Measurements from ENCODE around the gene TUBGCP3. TPM values are rescaled to one million over a fixed set of nuclear protein-coding genes. Genes with fewer than 3 reads are reported as not detected.

Gene TUBGCP3
- total RNA-seq, 1 experiment from 2014 or later, result 51.4 TPM

- TF ChIP-seq RAD21 (IDR thresholded peaks at IDR 0.05; ENCODE audit: low read depth), result no peak
- no peak for TF ChIP-seq EZH2 (IDR thresholded peaks at IDR 0.05)
- no peak for TF ChIP-seq EGR1 (IDR thresholded peaks at IDR 0.05; ENCODE audit: low read depth)
- no peak for TF ChIP-seq SP1 (IDR thresholded peaks at IDR 0.05; ENCODE audit: low read depth)
- TF ChIP-seq SRF (IDR thresholded peaks at IDR 0.05; ENCODE audit: low read depth), result no peak
- no peak for TF ChIP-seq YY1 (IDR thresholded peaks at IDR 0.05; ENCODE audit: extremely low read depth, insufficient replicate concordance, low read depth, low read length)
- no peak for TF ChIP-seq ELF1 (IDR thresholded peaks at IDR 0.05; ENCODE audit: borderline replicate concordance, low read depth)
These were observed 138.4 kb downstream of the TUBGCP3 start (continued) for GRCh38 chr13:112449545-112449930.

DNA sequence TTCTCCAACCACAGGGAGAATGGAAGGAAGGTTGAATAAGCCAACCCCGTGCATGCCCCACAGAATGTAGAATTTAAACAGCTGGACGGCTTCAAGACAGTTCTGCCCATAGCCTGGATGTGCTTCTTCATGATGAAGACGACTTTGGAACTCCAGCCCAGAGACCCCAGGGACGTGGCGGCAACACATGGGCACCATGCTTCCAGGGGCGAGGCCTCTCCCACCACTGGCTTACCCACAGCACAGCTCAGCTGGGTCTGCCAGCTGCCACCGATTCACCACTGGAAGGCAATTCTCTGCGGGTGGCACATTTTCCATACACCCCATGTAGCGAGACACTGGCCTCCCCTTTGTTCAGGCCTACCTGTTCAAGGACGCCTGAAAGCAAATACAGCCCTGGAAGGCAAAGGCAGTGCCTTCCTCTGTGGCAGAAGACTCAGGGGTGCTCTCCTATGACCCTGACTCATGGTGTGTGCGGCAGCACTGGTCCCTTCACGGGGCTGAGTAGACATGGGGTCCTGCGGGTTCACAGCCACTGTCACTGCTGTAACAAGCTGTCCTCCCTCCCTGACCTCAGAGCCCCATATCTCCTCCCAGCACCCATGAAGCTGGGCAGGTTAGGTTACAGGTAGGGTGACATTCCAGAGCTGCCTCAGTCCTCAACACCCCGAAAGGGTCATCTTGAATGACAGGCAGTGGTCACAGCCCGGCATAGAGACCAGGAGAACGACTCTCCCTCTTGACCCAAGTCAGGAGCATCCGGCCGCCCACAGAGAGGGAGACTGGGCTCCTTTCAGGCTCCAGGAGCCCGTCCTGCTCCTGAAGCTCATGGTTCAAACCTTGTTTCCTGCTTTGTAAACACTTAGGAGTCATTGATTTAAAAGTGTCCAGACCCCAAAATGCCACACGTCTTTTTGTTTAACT lies 139.1 kb downstream of the TUBGCP3 start:
- ChIA-PET CTCF (no interaction called here), POLR2A (no interaction called here), RAD21 (ENCODE audit: low non-redundant PET in 1 of 2, low total read pairs in 2 of 2, uncharacterized antibody in 2 of 2, unreplicated experiment in 2 of 2) (no interaction called here)
- Histone ChIP-seq H3K9me2 (ENCODE audit: insufficient read depth) (no peaks in the 10 kb centered on the region), H3K4me2 (ENCODE audit: low read length) (no peak overlapping the region), H3K27ac (ENCODE audit: low read depth, low read length) (no peak overlapping the region), H3K79me2 (ENCODE audit: insufficient read depth, low read length) (no peaks in the 10 kb centered on the region), H3K9me3 (ENCODE audit: control insufficient read depth in 1 of 2, insufficient read depth in 1 of 2, low read depth in 1 of 2, low read length in 2 of 2) (no peaks in the 10 kb centered on the region), H4K20me1 (ENCODE audit: insufficient read depth) (no peaks in the 10 kb centered on the region), H3K9ac (ENCODE audit: low read length) (no peak overlapping the region), H2AFZ (ENCODE audit: low read depth, low read length, poor library complexity, severe bottlenecking) (no peak overlapping the region), H3K4me1 (ENCODE audit: control insufficient read depth in 1 of 2, insufficient read depth in 2 of 2, low read length in 2 of 2) (no peaks in the 10 kb centered on the region), H3K36me3 (ENCODE audit: control insufficient read depth in 1 of 2, insufficient read depth in 2 of 2, low read length in 2 of 2) (no peaks in the 10 kb centered on the region), H3K27me3 (ENCODE audit: insufficient read depth, low read length) (no peaks in the 10 kb centered on the region), H3K4me3 (replicated peaks in 1 of 2; ENCODE audit: low read depth in 1 of 2, low read length in 2 of 2) (no peak overlapping the region)
- intact Hi-C loops (cut with micrococcal nuclease), result loop anchor here (10.0 kb wide), 1 partner anchor 914 kb away; no protein-coding TSS in a partner anchor
- no peak for DNase-seq (ENCODE audit: low read depth, low spot score)
- no TSS peak for BruUV-seq (replicated peaks)
- ATAC-seq, result no peak
- no peak for TF ChIP-seq POLR2A (IDR thresholded peaks at IDR 0.05; ENCODE audit: borderline replicate concordance, extremely low read depth, insufficient read depth, insufficient read length)
- TF ChIP-seq REST (IDR thresholded peaks at IDR 0.05; ENCODE audit: low read depth), result no peak
- TF ChIP-seq, protein P1, sequence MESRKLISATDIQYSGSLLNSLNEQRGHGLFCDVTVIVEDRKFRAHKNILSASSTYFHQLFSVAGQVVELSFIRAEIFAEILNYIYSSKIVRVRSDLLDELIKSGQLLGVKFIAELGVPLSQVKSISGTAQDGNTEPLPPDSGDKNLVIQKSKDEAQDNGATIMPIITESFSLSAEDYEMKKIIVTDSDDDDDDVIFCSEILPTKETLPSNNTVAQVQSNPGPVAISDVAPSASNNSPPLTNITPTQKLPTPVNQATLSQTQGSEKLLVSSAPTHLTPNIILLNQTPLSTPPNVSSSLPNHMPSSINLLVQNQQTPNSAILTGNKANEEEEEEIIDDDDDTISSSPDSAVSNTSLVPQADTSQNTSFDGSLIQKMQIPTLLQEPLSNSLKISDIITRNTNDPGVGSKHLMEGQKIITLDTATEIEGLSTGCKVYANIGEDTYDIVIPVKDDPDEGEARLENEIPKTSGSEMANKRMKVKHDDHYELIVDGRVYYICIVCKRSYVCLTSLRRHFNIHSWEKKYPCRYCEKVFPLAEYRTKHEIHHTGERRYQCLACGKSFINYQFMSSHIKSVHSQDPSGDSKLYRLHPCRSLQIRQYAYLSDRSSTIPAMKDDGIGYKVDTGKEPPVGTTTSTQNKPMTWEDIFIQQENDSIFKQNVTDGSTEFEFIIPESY (IDR thresholded peaks at IDR 0.05; ENCODE audit: extremely low read depth, insufficient replicate concordance, low read length), result no peak
- TF ChIP-seq SP1 (IDR thresholded peaks at IDR 0.05; ENCODE audit: low read depth), result no peak
- no peak for TF ChIP-seq SIN3A (IDR thresholded peaks at IDR 0.05; ENCODE audit: low read depth)
- TF ChIP-seq CEBPB (IDR thresholded peaks at IDR 0.05; ENCODE audit: low read depth), result no peak
- no peak for TF ChIP-seq RAD21 (IDR thresholded peaks at IDR 0.05; ENCODE audit: low read depth)
- no peak for TF ChIP-seq POLR2AphosphoS5 (IDR thresholded peaks at IDR 0.05; ENCODE audit: low read depth, low read length)
- TF ChIP-seq ZNF274 (IDR thresholded peaks at IDR 0.05; ENCODE audit: low read depth, low read length), result no peak
- no peak for TF ChIP-seq CTCF (IDR thresholded peaks at IDR 0.05 in 2 of 3, conservative IDR thresholded peaks at IDR 0.05 in 1 of 3; ENCODE audit: borderline replicate concordance in 1 of 3, insufficient read depth in 1 of 3, low read depth in 2 of 3, low read length in 2 of 3)
- no peak for TF ChIP-seq EZH2phosphoT487 (IDR thresholded peaks at IDR 0.05; ENCODE audit: borderline replicate concordance)
- TF ChIP-seq EZH2 (IDR thresholded peaks at IDR 0.05), result no peak
- TF ChIP-seq CBX3 (IDR thresholded peaks at IDR 0.05; ENCODE audit: low read depth), result no peak

Measured in HCT116 (cell line).